DMS 273 (cell line): Measurements from ENCODE around the gene SIL1.
"Not testable (repeated sequence)": the region's sequence is repeated elsewhere in the genome, so short reads cannot be mapped to it uniquely, and the experiment has no call there.

Experiments
- DNase-seq: peaks from one replicate; lab custom pipeline; 2025; ENCODE audit not compliant: unreplicated experiment; lab: John Stamatoyannopoulos, UW

SIL1 gene

DNA sequence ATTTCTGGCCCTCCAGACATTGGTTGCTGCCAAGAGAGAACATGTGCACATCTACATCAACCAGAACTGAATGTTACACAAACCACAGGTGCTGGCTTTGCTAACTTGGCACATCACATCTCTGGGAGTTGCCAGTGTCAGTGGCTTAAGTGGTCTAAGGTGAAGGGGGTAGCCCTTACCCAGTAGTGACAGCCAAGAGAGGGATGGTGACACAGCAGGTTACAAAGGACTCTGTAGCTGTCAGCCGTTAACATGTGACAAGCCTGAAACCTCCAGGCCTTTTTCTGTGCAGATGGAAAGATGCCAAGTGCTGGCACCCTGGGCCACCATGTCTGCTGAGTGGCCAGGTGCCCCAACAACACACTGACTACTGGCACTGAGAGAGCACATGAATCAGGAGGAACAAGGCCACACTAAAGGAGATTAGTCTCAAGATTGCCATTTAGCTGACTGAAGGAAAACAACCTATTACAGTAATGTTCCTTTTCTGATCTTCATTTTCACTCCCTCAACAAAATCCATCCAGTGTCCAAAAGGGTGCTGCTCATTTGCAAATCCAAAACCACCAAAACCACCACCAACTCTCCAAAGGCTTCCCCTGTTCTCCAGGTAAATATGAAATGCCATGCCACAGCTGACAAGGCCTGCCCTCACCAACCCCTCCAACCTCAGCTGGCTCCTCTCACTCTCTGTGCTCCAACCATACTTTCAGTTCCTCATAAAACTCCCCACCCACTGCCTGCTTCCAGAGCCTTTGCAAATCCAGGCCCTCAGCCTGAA, 20.2 kb downstream of the SIL1 start:
- DNase-seq = peak; percentile 44

DNA sequence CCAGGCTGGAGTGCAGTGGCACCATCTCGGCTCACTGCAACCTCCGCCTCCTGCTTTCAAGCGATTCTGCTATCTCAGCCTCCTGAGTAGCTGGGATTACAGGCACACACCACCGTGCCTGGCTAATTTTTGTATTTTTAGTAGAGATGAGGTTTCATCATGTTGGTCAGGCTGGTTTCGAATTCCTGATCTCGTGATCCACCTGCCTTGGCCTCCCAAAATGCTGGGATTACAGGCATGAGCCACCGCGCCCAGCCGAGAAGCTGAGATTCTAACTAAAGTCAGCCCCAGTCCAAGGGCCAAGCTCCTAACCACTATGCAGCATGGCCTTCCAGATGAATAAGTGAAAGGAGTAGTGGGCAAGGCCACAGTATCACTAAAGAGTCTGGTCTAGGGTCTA, 20.9 kb downstream of the SIL1 start:
- DNase-seq = not testable (repeated sequence)

DNA sequence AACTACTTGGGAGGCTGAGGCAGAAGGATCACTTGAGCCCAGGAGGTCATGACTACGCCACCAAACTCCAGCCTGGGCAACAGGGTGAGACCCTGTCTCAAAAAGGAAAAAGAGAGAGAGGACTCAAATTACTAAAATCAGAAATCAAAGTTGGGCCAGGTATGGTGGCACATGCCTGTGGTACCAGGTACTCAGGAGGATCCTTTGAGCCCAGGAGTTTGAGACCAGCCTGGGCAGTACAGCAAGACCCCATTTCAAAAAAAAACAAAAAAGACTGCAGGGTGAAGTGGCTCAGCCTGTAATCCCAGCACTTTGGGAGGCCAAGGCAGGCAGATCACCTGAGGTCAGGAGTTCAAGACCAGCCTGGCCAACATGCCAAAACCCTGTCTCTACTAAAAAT, 23.8 kb downstream of the SIL1 start:
- DNase-seq = not testable (repeated sequence)

DNA sequence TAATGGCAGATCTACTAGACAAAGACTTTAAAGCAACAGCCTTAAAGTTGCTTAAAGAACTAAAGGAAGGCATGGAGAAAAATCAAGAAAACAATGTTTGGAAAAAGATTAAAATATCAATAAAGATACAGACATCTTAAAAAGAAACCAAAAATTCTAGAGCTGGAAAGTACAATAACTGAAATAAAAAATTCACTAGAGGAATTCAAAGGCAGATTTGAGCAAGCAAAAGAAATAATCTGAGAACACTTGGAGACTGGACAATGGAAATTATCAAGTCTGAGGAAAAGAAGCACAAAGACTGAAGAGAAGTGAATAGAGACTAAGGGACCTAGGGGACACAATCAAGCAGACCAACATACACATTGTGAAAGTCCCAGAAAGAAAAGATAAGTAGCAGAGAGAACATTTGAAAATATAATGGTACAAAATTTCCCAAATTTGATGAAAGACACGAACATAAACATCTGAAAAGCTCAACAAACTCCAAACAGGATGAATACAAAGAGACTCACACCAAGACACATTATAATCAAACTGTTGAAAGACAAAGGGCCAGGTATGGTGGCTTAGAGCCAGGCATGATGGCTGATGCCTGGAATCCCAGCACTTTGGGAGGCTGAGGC, 26.3 kb downstream of the SIL1 start:
- DNase-seq = no peak

DNA sequence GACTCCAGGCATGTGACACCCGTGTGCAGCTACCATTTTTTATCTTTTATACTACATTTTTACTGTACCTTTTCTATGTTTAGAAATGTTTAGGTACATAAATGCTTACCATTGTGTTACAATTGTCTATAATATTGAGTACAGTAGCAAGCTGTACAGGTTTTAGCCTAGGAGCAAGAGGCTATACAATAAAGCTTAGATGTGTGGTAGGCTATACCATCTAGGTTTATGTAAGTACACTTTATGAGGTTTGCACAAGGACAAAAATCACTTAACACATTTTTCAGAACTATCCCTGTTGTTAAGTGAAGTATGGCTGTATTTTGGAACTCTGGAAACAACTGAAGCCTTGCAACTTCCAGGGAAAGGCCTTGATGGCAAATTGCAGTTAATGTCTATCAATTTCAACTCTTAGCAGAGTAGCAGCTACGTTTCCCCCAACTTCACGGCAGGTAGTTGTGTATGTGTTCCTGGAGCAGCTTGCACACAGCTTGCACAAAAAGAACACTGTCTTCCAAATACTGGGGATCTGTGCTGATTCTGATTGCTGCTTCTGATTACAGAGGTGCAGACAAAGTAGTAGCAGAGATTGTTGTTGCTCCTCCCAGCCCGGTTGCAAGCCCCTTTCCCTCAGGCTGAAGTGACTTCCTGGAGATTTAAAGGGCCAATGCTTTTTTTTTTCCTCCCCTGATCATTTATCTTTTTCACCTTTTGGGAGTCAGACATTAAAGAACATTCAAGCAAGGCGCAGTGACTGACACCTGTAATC, 30.0 kb downstream of the SIL1 start:
- DNase-seq = no peak

DNA sequence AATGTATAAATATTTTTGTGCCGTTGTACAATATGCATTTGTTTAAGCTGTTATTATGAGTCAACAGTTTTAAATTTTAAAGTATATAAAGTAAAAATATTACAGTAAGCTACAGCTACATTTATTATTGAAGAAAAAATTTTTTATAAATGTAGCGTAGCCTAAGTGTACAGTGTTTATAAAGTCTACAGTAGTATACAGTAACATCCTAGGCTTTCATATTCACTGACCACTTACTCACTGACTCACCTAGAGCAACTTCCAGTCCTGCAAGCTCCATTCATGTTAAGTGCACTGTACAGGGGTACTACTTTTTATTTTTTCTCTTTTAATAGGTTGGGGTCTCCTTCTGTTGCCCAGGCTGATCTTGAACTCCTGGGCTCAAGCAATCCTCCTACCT, 30.6 kb downstream of the SIL1 start:
- DNase-seq = no peak

DNA sequence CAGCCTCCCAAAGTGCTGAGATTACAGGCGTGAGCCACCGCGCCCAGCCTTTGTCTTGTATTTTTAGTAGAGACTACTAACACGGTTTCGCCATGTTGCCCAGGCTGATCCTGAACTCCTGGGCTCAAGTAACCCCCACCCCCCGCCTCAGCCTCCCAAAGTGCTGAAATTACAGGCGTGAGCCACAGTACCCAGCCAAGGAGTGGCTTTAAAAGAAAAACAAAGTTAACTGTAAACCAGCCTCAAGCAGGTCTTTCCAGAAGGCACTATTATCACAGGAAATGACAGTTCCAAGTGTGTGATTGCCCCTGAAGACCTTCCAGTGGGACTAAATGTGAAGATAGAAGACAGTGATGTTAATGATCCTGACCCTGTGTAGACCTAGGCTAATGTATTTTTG, 31.1 kb downstream of the SIL1 start:
- no peak for DNase-seq

DNA sequence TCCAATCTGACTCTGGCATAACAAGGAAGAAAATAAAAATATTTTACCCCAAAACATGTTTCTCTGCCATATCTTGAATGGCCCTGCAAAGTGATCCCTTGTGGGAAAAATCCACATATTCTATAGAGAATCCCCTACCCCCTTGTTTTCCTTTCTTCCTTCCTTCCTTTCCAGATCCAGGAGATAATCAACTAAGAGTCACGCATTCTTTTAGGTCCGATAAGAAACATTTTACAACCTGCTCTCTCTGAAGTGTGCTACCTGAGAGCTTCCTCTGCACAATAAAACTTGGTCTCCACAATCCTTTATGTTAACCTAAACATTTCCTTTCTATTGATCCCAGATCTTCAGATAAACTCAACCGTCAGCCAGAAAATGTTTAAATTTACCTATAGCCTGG, 33.3 kb downstream of the SIL1 start:
- DNase-seq = not testable (repeated sequence)

DNA sequence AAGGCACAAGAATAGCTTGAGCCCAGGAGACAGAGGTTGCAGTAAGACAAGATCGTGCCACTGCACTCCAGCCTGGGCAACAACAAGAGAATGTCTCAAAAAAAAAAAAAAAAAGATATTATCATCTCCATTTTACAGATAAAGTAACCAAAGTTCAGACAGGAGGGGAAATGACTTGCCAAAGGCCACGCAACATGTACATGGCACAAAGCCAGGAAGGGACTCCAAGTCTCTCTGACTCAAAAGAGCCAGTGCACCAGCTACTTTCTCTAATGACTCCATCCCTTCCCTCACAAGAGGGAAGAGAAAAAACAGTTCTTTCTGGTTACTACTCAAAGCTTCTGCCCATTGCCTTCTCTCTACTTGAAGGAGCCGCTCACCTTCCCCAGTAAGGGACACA, 34.1 kb downstream of the SIL1 start:
- no peak for DNase-seq

DNA sequence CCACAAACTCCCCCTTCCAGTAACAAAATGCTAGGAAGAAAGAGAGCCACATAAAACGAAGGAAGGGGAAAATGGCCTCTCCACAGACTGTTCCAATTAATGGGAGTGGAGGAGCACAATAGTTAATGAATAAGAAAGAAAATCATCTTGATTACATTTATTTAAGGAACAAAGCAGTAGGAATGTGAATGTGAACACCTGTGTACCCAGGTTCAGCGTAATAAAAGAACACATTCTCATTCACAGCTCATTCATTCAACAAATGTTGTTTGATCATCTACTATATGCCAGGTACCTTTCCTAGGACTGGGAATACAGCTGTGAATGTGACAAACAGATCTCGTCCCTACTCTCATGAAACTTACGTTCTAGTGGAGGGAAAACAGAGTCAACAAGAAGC, 35.7 kb downstream of the SIL1 start:
- DNase-seq = no peak

DNA sequence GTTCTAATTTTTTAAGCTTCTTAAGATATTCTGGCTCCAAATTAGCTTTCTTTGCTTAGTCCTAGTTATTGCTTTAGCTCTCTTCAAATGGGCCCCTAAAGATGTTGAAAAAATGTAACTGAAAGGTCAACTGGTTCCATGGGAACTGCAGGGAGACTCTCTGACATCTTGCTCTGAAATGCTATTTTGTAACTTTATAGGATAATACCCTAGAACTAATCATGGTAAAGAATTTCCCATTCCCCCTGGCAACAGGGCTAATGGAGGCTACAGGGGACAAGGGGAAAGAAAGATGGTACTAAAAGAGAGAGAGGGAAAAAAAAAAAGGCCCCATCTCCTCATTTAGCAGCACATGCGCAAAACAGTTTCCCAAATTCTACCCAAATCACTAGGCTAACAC, 39.4 kb downstream of the SIL1 start:
- no peak for DNase-seq

DNA sequence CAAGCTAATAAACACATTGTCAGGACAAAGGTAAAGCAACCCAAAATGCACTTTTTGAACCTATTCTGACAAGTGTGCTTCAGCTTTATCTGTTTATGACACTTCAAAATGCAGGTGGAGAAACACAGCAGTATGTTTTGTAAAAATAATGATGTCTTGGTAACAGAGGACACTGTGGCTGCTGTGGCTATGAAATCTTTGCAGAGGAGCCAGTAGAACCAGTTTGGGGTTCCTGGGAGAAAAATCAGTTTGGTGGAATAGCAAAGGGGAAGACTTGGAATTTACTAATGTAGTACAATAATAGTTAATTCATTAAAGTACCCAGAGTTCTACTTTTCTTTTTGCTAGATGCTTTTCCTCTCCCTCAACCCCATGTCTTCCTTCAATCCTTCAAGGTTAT, 40.6 kb downstream of the SIL1 start:
- DNase-seq = no peak

DNA sequence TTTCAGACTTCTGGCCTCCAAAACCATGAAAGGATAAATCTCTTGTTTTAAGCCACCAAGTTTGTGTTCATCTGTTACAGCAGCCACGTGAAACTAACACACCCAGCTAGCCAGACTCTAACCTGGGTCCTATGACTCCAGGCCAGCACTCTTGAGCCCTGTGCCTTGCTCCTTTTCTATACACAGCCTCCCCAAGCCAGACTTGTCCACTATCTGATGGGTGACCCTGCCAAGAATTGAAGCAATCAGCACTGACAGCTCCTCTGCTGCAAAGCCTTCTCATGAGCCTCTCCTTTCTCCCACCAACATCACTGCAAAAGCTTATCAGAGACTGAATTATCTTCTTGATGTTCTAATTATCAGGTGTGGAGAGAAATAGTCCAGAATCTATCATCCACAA, 41.4 kb downstream of the SIL1 start:
- DNase-seq = no peak

DNA sequence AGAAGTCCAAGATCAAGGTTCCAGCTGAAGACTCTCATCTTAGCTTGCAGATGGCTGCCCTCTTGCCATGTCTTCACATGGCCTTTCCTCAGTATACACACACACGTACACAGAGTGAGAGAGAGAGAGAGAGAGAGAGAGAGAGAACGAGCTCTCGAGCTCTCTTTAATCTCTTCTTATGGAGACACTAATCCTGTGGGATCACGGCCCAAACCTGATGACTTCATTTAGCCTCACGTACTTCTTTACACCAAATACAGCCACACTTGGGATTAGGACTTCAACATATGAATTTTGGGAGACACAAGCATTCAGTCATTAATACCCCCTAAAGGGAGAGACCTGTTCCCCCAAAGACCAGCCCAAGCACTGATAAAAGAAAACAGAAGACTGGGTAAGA, 42.8 kb downstream of the SIL1 start:
- DNase-seq = no peak

DNA sequence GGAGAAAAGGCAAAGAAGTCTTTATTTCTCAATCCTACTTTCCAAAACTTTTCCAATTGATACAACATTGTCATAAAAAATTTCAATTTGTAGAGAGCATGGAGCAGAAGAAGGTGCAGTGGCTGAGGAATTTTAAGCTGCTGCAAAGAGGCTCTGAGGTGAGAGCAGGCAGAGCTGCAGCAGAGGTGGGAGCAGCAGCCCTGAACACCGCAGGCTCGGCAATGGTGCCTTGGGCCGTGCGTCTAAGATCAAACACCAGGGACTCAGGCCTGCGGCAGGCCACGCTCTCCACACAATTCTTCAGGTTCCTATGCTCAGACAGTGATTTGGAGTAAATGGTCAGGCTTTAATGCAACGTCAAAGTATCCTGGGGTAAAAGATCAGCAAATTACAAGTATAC, 46.3 kb downstream of the SIL1 start:
- no peak for DNase-seq

DNA sequence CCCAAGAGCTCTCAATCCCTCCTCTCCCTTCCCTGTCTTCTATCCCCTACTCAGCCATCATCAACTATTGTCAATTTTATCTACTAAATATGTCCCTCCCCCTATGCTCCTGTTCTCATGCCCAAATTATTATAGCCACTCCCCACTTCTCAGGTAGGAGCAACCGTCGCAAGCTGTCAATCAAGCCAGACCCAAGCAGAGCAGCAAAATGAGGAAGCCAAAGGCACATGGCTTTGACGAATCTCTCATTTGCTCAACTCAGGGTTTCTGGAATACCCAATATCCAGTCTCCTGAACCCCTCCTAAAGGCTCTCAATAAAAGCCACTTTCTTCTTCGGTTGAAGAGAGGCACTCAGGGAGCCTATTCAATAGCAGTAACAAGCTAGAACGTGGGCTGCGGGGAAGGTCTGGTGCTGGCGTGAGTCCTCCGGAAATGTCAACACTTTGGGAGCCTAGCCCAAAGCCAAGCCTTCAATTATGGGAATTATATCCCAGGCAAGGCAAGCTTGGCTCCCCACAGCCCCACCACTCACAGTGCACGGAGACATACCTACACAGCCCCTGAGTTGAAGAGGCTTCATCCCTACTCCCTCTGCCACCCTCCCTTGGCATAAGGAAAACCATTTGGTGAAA, 47.7 kb downstream of the SIL1 start:
- DNase-seq = no peak

DNA sequence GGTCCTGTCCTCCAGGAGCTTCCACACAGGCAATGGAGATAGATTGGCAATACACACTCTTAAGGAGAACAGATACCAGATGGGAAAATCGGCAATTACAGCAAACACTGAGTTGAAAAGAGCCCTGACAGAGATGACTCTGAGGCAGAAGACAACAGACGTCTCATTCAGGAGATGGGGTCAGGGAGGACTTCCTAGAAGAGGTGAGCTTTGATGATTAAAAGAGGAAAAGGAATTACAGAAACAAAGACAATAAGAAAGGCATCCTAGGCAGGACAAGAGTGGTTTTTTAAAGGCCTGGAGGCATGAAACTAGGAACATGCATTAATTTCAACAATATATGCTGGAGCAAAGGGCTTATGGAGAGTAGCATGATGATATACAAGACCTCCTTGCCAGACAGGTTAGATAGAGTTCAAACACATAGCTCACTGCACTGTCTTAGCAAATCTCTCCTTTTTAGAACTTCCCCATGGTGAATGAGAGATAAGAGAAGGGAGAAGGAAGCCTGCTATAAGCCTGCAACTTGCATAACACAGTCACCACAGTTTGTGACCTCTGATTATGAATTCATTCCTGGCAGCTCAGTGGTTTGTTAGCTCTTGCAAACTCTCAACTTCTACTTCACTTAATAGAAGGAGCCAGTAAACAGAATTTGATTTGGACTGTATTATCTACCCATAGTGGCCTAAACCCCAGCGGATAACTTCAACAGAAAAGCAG, 48.5 kb downstream of the SIL1 start:
- no peak for DNase-seq

DNA sequence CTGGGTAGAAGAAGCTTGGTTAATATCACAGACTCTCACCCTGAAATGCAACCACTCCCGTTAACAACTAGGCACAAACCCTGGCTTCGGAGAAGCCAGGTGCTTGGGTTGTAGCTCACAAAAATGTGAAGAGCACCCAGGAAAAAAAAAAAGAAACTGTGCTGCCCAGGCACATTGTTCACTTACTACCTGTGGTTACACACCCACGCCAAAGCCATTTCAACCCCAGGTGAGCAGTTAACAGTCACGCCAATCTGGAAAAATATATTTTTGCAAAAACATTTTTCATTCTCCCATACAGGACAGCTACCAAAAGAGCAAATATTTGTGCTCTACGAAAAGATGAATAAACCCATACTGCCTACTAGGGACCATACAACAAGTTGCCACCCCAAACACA, 49.2 kb downstream of the SIL1 start:
- no peak for DNase-seq

DNA sequence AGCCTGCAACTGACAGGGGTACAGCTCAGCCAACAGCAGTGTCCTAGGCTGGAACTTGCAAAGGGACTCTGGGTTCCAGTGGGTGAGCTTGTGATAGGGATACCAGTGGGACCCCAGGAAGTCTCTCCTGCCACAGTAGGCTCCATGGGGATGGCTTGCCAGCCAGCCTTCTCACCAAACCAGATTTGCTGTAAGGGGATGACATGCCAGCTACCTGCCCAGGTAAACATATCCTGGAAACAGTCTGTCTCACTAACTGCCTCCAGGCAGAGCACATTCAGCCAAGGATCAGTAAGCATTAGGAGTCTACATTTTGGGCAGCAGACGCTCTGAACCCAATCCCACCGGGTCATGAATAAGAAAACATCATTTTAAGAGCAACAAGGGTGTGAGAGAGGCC, 49.9 kb downstream of the SIL1 start:
- DNase-seq = no peak

DNA sequence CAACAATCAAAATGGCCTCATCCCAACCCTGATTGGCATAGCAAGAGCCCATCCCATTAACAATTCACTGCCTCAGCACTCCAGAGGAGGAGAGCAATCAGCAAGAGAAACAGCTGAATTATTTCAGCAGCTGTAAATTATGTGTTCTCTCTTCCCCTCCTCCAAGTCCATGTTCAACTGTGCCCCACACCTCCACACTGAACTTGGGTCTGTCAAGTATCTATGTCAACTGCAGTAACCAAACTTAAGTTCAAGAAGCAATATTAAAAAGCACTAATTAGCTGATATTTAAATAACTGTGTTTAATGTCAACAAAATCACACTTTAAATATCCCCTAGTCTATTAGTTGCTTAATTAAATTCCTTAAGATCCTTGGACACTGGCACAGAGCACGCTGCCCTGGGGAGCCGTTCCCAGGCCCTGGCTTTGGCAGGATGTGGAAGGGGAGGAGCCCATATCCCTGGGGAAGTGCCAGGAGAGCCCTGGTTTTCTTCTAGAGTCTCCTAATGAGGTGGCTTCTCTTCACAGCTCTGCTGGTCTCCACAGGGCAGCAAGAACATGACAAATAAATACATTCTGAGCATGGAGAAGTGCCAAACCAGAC, 50.6 kb downstream of the SIL1 start:
- peak; percentile 74 for DNase-seq
